GM23338 (cell line): Measurements from ENCODE around the gene GPR183.

Source experiments
- CREB1 ChIP-seq: fragments of 250-450 bp; sonication (Bioruptor Pico); IDR thresholded peaks from 2 replicates; pipeline ENCODE4 v1.5.0; 2020; ENCODE audit warnings: low read depth, mild to moderate bottlenecking, moderate library complexity
- EZH2 ChIP-seq: fragments of 200-600 bp; sonication (generic); IDR thresholded peaks from one replicate; pipeline ENCODE4 v1.8.0; 2017; ENCODE audit warnings: antibody characterized with exemption, mild to moderate bottlenecking, low read depth; ENCODE audit not compliant: unreplicated experiment
- EZH2phosphoT487 ChIP-seq: fragments of 200-600 bp; sonication (generic); IDR thresholded peaks from one replicate; pipeline ENCODE4 v1.8.1; 2018; ENCODE audit warnings: antibody characterized with exemption; ENCODE audit not compliant: unreplicated experiment
- JUNB ChIP-seq: IDR thresholded peaks from one replicate; pipeline ENCODE4 v1.6.1; 2016; ENCODE audit warnings: antibody characterized with exemption; ENCODE audit not compliant: unreplicated experiment
- NANOG ChIP-seq: IDR thresholded peaks from 2 replicates; pipeline ENCODE4 v1.6.1; 2016; ENCODE audit warnings: antibody characterized with exemption, borderline replicate concordance
- POLR2AphosphoS5 ChIP-seq: IDR thresholded peaks from 2 replicates; pipeline ENCODE4 v1.6.1; 2016; ENCODE audit warnings: antibody characterized with exemption, low read depth
- STAT1 ChIP-seq: IDR thresholded peaks from one replicate; pipeline ENCODE4 v1.6.1; 2016; ENCODE audit warnings: antibody characterized with exemption; ENCODE audit not compliant: unreplicated experiment
- ZNF114 ChIP-seq: fragments of 250-450 bp; sonication (Bioruptor Pico); IDR thresholded peaks from 2 replicates; pipeline ENCODE4 v1.5.0; 2020; ENCODE audit warnings: mild to moderate bottlenecking, moderate library complexity
- ZNF331 ChIP-seq: fragments of 250-450 bp; sonication (Bioruptor Pico); IDR thresholded peaks from 2 replicates; pipeline ENCODE4 v1.5.0; 2020; ENCODE audit warnings: low read depth, mild to moderate bottlenecking, moderate library complexity
- TF ChIP-seq, protein P1 (sequence below), 2 experiments: fragments of 200-600 bp in 1 of 2; sonication (generic) in 1 of 2; conservative IDR thresholded peaks; 2 replicates each; pipeline versions ENCODE4 v1.5.1 to v1.6.1; 2016 to 2017; ENCODE audit warnings: antibody characterized with exemption in 2 of 2, low read depth in 2 of 2, mild to moderate bottlenecking in 2 of 2, moderate library complexity in 1 of 2
- TF ChIP-seq, protein P2 (sequence below): IDR thresholded peaks from one replicate; pipeline ENCODE4 v1.6.1; 2018; ENCODE audit warnings: antibody characterized with exemption; ENCODE audit not compliant: unreplicated experiment
- TF ChIP-seq, protein P3 (sequence below): IDR thresholded peaks from 2 replicates; pipeline ENCODE4 v1.6.1; 2016; ENCODE audit warnings: antibody characterized with exemption
- TF ChIP-seq, protein P4 (sequence below): fragments of 250-450 bp; sonication (Bioruptor Pico); IDR thresholded peaks from 2 replicates; pipeline ENCODE4 v1.5.0; 2020; ENCODE audit warnings: mild to moderate bottlenecking, moderate library complexity

DNA sequence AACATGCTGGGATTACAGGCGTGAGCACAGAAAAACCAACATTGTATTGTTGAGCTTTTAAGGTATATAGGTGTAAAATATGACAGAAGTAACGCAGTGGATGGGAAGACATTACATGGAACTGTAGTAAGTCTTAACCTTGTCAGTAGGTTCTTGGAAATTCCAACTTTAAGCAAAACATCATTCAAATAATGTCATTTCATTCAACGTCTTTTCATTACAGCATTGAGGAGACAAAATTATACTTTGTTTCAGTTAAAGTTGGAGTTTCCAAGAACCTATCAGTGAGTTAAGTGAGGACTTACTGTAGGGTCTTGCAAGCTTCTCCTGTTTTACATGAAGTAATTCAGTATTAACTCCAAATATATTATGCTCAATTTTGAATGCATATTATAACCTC is 27.0 kb upstream of the GPR183 start:
- TF ChIP-seq, protein P1, sequence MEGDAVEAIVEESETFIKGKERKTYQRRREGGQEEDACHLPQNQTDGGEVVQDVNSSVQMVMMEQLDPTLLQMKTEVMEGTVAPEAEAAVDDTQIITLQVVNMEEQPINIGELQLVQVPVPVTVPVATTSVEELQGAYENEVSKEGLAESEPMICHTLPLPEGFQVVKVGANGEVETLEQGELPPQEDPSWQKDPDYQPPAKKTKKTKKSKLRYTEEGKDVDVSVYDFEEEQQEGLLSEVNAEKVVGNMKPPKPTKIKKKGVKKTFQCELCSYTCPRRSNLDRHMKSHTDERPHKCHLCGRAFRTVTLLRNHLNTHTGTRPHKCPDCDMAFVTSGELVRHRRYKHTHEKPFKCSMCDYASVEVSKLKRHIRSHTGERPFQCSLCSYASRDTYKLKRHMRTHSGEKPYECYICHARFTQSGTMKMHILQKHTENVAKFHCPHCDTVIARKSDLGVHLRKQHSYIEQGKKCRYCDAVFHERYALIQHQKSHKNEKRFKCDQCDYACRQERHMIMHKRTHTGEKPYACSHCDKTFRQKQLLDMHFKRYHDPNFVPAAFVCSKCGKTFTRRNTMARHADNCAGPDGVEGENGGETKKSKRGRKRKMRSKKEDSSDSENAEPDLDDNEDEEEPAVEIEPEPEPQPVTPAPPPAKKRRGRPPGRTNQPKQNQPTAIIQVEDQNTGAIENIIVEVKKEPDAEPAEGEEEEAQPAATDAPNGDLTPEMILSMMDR (conservative IDR thresholded peaks at IDR 0.05; ENCODE audit: low read depth in 2 of 2): no peak
- TF ChIP-seq EZH2: no peak
- no peak for TF ChIP-seq POLR2AphosphoS5
- TF ChIP-seq CREB1 (CRISPR knock-in tag): no peak
- TF ChIP-seq JUNB: no peak
- TF ChIP-seq, protein P2, sequence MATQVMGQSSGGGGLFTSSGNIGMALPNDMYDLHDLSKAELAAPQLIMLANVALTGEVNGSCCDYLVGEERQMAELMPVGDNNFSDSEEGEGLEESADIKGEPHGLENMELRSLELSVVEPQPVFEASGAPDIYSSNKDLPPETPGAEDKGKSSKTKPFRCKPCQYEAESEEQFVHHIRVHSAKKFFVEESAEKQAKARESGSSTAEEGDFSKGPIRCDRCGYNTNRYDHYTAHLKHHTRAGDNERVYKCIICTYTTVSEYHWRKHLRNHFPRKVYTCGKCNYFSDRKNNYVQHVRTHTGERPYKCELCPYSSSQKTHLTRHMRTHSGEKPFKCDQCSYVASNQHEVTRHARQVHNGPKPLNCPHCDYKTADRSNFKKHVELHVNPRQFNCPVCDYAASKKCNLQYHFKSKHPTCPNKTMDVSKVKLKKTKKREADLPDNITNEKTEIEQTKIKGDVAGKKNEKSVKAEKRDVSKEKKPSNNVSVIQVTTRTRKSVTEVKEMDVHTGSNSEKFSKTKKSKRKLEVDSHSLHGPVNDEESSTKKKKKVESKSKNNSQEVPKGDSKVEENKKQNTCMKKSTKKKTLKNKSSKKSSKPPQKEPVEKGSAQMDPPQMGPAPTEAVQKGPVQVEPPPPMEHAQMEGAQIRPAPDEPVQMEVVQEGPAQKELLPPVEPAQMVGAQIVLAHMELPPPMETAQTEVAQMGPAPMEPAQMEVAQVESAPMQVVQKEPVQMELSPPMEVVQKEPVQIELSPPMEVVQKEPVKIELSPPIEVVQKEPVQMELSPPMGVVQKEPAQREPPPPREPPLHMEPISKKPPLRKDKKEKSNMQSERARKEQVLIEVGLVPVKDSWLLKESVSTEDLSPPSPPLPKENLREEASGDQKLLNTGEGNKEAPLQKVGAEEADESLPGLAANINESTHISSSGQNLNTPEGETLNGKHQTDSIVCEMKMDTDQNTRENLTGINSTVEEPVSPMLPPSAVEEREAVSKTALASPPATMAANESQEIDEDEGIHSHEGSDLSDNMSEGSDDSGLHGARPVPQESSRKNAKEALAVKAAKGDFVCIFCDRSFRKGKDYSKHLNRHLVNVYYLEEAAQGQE: no peak
- no peak for TF ChIP-seq EZH2phosphoT487
- TF ChIP-seq NANOG: no peak
- no peak for TF ChIP-seq STAT1
- TF ChIP-seq, protein P3, sequence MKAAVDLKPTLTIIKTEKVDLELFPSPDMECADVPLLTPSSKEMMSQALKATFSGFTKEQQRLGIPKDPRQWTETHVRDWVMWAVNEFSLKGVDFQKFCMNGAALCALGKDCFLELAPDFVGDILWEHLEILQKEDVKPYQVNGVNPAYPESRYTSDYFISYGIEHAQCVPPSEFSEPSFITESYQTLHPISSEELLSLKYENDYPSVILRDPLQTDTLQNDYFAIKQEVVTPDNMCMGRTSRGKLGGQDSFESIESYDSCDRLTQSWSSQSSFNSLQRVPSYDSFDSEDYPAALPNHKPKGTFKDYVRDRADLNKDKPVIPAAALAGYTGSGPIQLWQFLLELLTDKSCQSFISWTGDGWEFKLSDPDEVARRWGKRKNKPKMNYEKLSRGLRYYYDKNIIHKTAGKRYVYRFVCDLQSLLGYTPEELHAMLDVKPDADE: no peak
- no peak for TF ChIP-seq ZNF114 (CRISPR knock-in tag)
- no peak for TF ChIP-seq ZNF331 (CRISPR knock-in tag)
- TF ChIP-seq, protein P4, sequence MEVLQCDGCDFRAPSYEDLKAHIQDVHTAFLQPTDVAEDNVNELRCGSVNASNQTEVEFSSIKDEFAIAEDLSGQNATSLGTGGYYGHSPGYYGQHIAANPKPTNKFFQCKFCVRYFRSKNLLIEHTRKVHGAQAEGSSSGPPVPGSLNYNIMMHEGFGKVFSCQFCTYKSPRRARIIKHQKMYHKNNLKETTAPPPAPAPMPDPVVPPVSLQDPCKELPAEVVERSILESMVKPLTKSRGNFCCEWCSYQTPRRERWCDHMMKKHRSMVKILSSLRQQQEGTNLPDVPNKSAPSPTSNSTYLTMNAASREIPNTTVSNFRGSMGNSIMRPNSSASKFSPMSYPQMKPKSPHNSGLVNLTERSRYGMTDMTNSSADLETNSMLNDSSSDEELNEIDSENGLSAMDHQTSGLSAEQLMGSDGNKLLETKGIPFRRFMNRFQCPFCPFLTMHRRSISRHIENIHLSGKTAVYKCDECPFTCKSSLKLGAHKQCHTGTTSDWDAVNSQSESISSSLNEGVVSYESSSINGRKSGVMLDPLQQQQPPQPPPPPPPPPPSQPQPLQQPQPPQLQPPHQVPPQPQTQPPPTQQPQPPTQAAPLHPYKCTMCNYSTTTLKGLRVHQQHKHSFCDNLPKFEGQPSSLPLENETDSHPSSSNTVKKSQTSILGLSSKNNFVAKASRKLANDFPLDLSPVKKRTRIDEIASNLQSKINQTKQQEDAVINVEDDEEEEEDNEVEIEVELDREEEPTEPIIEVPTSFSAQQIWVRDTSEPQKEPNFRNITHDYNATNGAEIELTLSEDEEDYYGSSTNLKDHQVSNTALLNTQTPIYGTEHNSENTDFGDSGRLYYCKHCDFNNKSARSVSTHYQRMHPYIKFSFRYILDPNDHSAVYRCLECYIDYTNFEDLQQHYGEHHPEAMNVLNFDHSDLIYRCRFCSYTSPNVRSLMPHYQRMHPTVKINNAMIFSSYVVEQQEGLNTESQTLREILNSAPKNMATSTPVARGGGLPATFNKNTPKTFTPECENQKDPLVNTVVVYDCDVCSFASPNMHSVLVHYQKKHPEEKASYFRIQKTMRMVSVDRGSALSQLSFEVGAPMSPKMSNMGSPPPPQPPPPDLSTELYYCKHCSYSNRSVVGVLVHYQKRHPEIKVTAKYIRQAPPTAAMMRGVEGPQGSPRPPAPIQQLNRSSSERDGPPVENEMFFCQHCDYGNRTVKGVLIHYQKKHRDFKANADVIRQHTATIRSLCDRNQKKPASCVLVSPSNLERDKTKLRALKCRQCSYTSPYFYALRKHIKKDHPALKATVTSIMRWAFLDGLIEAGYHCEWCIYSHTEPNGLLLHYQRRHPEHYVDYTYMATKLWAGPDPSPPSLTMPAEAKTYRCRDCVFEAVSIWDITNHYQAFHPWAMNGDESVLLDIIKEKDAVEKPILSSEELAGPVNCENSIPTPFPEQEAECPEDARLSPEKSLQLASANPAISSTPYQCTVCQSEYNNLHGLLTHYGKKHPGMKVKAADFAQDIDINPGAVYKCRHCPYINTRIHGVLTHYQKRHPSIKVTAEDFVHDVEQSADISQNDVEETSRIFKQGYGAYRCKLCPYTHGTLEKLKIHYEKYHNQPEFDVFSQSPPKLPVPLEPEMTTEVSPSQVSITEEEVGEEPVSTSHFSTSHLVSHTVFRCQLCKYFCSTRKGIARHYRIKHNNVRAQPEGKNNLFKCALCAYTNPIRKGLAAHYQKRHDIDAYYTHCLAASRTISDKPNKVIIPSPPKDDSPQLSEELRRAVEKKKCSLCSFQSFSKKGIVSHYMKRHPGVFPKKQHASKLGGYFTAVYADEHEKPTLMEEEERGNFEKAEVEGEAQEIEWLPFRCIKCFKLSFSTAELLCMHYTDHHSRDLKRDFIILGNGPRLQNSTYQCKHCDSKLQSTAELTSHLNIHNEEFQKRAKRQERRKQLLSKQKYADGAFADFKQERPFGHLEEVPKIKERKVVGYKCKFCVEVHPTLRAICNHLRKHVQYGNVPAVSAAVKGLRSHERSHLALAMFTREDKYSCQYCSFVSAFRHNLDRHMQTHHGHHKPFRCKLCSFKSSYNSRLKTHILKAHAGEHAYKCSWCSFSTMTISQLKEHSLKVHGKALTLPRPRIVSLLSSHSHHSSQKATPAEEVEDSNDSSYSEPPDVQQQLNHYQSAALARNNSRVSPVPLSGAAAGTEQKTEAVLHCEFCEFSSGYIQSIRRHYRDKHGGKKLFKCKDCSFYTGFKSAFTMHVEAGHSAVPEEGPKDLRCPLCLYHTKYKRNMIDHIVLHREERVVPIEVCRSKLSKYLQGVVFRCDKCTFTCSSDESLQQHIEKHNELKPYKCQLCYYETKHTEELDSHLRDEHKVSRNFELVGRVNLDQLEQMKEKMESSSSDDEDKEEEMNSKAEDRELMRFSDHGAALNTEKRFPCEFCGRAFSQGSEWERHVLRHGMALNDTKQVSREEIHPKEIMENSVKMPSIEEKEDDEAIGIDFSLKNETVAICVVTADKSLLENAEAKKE (CRISPR knock-in tag): no peak
